HL-60 (cell line): ENCODE measurements around the gene CCDC196.

Experiments used
- DNase-seq, 2 experiments: peaks; one replicate each; pipeline ENCODE4 v3.0.0-alpha.2; 2010 to 2020; ENCODE audit warnings: low read depth in 1 of 2, low spot score in 1 of 2
- H3K27ac ChIP-seq: fragments of 250-450 bp; sonication (Bioruptor Pico); replicated peaks from 2 replicates; pipeline ENCODE4 v1.5.1; 2020; ENCODE audit warnings: mild to moderate bottlenecking, moderate library complexity
- H3K27me3 ChIP-seq: fragments of 250-450 bp; sonication (Bioruptor Pico); 2 replicates; pipeline ENCODE4 v1.5.1; 2021; ENCODE audit warnings: mild to moderate bottlenecking, moderate library complexity; ENCODE audit not compliant: insufficient read depth, poor library complexity, severe bottlenecking
- H3K4me3 ChIP-seq: replicated peaks from 2 replicates; pipeline ENCODE4 v1.5.1; 2011; ENCODE audit warnings: mild to moderate bottlenecking, control low read depth, low read length; ENCODE audit not compliant: insufficient read depth
- GABPA ChIP-seq: IDR thresholded peaks from 2 replicates; pipeline ENCODE4 v1.6.1; 2012; ENCODE audit warnings: low read depth
- POLR2AphosphoS5 ChIP-seq: IDR thresholded peaks from 2 replicates; pipeline ENCODE4 v1.6.1; 2012; ENCODE audit warnings: low read depth
- SPI1 ChIP-seq: IDR thresholded peaks from 2 replicates; pipeline ENCODE4 v1.6.1; 2012; ENCODE audit warnings: low read depth, mild to moderate bottlenecking, borderline replicate concordance
- TF ChIP-seq, protein P1 (sequence below): IDR thresholded peaks from one replicate; pipeline ENCODE4 v1.5.1; 2011; ENCODE audit warnings: low read length, control low read depth, inconsistent platforms; ENCODE audit not compliant: insufficient read depth
- TF ChIP-seq, protein P2 (sequence below): IDR thresholded peaks from 2 replicates; pipeline ENCODE4 v1.6.1; 2012; ENCODE audit warnings: low read depth; ENCODE audit not compliant: insufficient replicate concordance

The CCDC196 gene

DNA sequence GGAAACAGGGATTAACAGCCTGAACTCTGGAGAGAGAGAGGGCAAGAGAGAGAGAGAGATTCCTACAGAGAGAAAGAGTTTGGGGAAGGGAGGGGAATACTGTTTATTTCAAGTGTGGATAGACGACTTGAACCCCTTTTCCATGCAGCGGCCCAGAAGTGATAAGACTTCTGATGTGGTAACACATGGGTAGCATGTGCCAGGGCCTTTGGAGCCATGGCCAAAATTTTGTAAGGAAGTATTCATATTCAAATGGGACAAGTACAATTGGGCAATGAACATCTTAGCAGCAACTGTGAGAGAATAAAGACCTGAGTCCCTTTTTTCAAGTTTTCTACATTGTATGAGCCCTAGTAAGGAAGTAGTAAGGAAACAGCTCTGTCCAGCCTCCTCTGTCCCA, 42.4 kb upstream of the CCDC196 start:
- Histone ChIP-seq H3K27ac (no peak overlapping the region), H3K4me3 (no peak overlapping the region), H3K27me3 (no peaks in the 10 kb centered on the region)
- no peak for TF ChIP-seq GABPA
- no peak for TF ChIP-seq SPI1
- TF ChIP-seq, protein P1, sequence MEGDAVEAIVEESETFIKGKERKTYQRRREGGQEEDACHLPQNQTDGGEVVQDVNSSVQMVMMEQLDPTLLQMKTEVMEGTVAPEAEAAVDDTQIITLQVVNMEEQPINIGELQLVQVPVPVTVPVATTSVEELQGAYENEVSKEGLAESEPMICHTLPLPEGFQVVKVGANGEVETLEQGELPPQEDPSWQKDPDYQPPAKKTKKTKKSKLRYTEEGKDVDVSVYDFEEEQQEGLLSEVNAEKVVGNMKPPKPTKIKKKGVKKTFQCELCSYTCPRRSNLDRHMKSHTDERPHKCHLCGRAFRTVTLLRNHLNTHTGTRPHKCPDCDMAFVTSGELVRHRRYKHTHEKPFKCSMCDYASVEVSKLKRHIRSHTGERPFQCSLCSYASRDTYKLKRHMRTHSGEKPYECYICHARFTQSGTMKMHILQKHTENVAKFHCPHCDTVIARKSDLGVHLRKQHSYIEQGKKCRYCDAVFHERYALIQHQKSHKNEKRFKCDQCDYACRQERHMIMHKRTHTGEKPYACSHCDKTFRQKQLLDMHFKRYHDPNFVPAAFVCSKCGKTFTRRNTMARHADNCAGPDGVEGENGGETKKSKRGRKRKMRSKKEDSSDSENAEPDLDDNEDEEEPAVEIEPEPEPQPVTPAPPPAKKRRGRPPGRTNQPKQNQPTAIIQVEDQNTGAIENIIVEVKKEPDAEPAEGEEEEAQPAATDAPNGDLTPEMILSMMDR, result no peak
- no peak for TF ChIP-seq POLR2AphosphoS5
- TF ChIP-seq, protein P2, sequence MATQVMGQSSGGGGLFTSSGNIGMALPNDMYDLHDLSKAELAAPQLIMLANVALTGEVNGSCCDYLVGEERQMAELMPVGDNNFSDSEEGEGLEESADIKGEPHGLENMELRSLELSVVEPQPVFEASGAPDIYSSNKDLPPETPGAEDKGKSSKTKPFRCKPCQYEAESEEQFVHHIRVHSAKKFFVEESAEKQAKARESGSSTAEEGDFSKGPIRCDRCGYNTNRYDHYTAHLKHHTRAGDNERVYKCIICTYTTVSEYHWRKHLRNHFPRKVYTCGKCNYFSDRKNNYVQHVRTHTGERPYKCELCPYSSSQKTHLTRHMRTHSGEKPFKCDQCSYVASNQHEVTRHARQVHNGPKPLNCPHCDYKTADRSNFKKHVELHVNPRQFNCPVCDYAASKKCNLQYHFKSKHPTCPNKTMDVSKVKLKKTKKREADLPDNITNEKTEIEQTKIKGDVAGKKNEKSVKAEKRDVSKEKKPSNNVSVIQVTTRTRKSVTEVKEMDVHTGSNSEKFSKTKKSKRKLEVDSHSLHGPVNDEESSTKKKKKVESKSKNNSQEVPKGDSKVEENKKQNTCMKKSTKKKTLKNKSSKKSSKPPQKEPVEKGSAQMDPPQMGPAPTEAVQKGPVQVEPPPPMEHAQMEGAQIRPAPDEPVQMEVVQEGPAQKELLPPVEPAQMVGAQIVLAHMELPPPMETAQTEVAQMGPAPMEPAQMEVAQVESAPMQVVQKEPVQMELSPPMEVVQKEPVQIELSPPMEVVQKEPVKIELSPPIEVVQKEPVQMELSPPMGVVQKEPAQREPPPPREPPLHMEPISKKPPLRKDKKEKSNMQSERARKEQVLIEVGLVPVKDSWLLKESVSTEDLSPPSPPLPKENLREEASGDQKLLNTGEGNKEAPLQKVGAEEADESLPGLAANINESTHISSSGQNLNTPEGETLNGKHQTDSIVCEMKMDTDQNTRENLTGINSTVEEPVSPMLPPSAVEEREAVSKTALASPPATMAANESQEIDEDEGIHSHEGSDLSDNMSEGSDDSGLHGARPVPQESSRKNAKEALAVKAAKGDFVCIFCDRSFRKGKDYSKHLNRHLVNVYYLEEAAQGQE, result no peak
- DNase-seq, result no peak

DNA sequence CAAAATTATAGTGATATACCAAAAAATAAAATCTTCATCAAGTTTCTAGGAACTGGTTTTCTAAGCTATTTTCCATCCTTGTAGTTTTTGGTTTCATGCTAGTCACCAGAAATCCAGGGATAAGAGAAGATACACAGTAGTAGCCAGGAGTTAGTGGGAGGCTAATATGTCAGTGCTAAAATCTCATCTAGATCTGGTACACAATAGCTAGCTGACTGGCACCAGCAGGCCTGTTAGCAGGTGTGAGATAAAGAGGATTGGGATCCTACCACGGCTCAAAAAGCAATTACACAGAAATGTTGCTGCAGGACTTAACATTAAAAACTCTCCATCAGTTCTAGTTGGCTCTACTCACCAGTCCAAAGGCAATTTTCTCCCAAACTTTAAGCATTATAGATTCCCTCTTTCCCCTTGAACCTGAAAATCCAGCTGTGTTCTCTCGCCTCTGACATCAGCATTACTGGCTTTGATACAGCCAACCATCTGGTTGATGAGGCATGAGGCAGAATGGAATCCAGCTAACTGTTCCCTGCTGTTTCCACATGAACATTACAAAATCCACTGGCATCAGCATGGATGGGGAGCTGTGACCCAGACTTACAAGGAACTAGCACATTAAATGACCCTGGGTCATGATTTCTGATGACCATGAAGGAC, 41.8 kb upstream of the CCDC196 start:
- Histone ChIP-seq H3K27me3 (no peaks in the 10 kb centered on the region), H3K27ac (no peak overlapping the region), H3K4me3 (no peak overlapping the region)
- no peak for DNase-seq
- TF ChIP-seq, protein P2, result no peak
- no peak for TF ChIP-seq SPI1
- no peak for TF ChIP-seq POLR2AphosphoS5
- TF ChIP-seq, protein P1, result no peak
- TF ChIP-seq GABPA, result no peak

DNA sequence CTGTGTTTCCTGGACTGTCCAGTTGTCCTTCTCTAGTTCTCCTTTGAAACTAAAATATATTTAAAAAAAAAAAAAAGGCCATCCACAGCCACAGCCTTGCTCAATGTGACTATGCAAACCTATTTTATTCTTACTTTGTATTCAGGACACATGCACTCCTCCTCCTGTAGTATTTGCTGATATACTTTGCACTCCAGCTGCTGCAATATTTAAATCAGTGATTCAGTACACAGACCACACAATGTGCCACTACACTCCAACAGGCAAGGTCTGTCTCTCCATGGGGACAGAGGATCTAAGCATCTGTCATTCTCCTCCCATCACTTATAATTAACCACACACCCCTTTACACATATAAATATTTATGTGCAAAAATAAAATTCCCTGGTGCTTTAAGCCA, 40.2 kb upstream of the CCDC196 start:
- H3K27me3 ChIP-seq, result no peaks in the 10 kb centered on the region
- no peak overlapping the region for H3K4me3 ChIP-seq
- H3K27ac ChIP-seq, result no peak overlapping the region
- TF ChIP-seq, protein P1, result no peak
- TF ChIP-seq GABPA (no peak), POLR2AphosphoS5 (no peak), SPI1 (no peak)
- TF ChIP-seq, protein P2, result no peak
- no peak for DNase-seq
